Measurements from ENCODE around the gene IER5L. TPM values are rescaled to one million over a fixed set of nuclear protein-coding genes. Genes with fewer than 3 reads are reported as not detected.
"Not testable (repeated sequence)": the region's sequence is repeated elsewhere in the genome, so short reads cannot be mapped to it uniquely, and the experiment has no call there.

The IER5L gene
- total RNA-seq, 2 donors from 2014 or later, result 6.8 to 8.1 TPM

- Histone ChIP-seq H3K27me3 (ENCODE audit: control insufficient read depth, insufficient read depth, low read length, poor library complexity, severe bottlenecking) (no peaks in the 10 kb centered on the region), H3K36me3 (ENCODE audit: control insufficient read depth, insufficient read depth, low read length) (no peaks in the 10 kb centered on the region), H3K4me3 (ENCODE audit: low read length) (no peak overlapping the region), H3K4me1 (ENCODE audit: control insufficient read depth, insufficient read depth, low read length) (peaks cover 3% of the 10 kb centered on the region), H3K9ac (ENCODE audit: extremely low read depth, low read length, poor library complexity, severe bottlenecking) (no peak overlapping the region), H3K27ac (ENCODE audit: low read depth, low read length) (no peak overlapping the region), H3K9me3 (ENCODE audit: control insufficient read depth, low read length) (no peaks in the 10 kb centered on the region)
- Mint-ChIP-seq H3K4me3 (no peak overlapping the region), H3K4me1 (peaks cover 12% of the 10 kb centered on the region), H3K27me3 (ENCODE audit: insufficient read depth) (no peaks in the 10 kb centered on the region), H3K36me3 (ENCODE audit: low read depth) (peaks cover 3% of the 10 kb centered on the region), H3K9me3 (no peaks in the 10 kb centered on the region), H3K27ac (no peak overlapping the region)
- no peak for TF ChIP-seq CTCF (conservative IDR thresholded peaks at IDR 0.05)
- no peak for DNase-seq
Observed at GRCh38 chr9:129165198-129165597, 12.9 kb downstream of the IER5L start.

- Mint-ChIP-seq H3K9me3 (no peaks in the 10 kb centered on the region), H3K27ac (no peak overlapping the region), H3K36me3 (ENCODE audit: low read depth) (peaks cover 3% of the 10 kb centered on the region), H3K4me3 (no peak overlapping the region), H3K4me1 (peaks cover 12% of the 10 kb centered on the region), H3K27me3 (ENCODE audit: insufficient read depth) (no peaks in the 10 kb centered on the region)
- peaks cover 3% of the 10 kb centered on the region for H3K4me1 ChIP-seq (ENCODE audit: control insufficient read depth, insufficient read depth, low read length)
- no peaks in the 10 kb centered on the region for H3K36me3 ChIP-seq (ENCODE audit: control insufficient read depth, insufficient read depth, low read length)
- TF ChIP-seq CTCF (conservative IDR thresholded peaks at IDR 0.05), result no peak
- 84 to 88% methylated on average over 8 to 9 of the region's 9 CpGs for WGBS, 2 experiments (ENCODE audit: insufficient coverage in 1 of 2, insufficient read length in 1 of 2)
- no peak overlapping the region for H3K4me3 ChIP-seq (ENCODE audit: low read length)
- DNase-seq, result no peak
- H3K9me3 ChIP-seq (ENCODE audit: control insufficient read depth, low read length), result no peaks in the 10 kb centered on the region
- H3K9ac ChIP-seq (ENCODE audit: extremely low read depth, low read length, poor library complexity, severe bottlenecking), result no peak overlapping the region
- no peaks in the 10 kb centered on the region for H3K27me3 ChIP-seq (ENCODE audit: control insufficient read depth, insufficient read depth, low read length, poor library complexity, severe bottlenecking)
- H3K27ac ChIP-seq (ENCODE audit: low read depth, low read length), result peak overlapping the region; percentile 40
Observed at GRCh38 chr9:129164246-129164930, 13.7 kb downstream of the IER5L start.

GRCh38 chr9:129163753-129164152 lies 14.3 kb downstream of the IER5L start:
- no peak overlapping the region for H3K27ac Mint-ChIP-seq
- 91 to 92% methylated on average over 9 to 10 of the region's 10 CpGs for WGBS, 2 experiments (ENCODE audit: insufficient coverage in 1 of 2, insufficient read length in 1 of 2)
- TF ChIP-seq CTCF (conservative IDR thresholded peaks at IDR 0.05), result no peak
- H3K4me1 Mint-ChIP-seq, result peaks cover 12% of the 10 kb centered on the region
- Histone ChIP-seq H3K27ac (ENCODE audit: low read depth, low read length) (peak overlapping the region; percentile 40), H3K36me3 (ENCODE audit: control insufficient read depth, insufficient read depth, low read length) (no peaks in the 10 kb centered on the region), H3K9me3 (ENCODE audit: control insufficient read depth, low read length) (no peaks in the 10 kb centered on the region), H3K27me3 (ENCODE audit: control insufficient read depth, insufficient read depth, low read length, poor library complexity, severe bottlenecking) (no peaks in the 10 kb centered on the region), H3K9ac (ENCODE audit: extremely low read depth, low read length, poor library complexity, severe bottlenecking) (no peak overlapping the region), H3K4me1 (ENCODE audit: control insufficient read depth, insufficient read depth, low read length) (peaks cover 3% of the 10 kb centered on the region), H3K4me3 (ENCODE audit: low read length) (no peak overlapping the region)
- H3K36me3 Mint-ChIP-seq (ENCODE audit: low read depth), result peaks cover 3% of the 10 kb centered on the region
- H3K9me3 Mint-ChIP-seq, result no peaks in the 10 kb centered on the region
- DNase-seq, result no peak
- H3K27me3 Mint-ChIP-seq (ENCODE audit: insufficient read depth), result no peaks in the 10 kb centered on the region
- H3K4me3 Mint-ChIP-seq, result no peak overlapping the region

DNA sequence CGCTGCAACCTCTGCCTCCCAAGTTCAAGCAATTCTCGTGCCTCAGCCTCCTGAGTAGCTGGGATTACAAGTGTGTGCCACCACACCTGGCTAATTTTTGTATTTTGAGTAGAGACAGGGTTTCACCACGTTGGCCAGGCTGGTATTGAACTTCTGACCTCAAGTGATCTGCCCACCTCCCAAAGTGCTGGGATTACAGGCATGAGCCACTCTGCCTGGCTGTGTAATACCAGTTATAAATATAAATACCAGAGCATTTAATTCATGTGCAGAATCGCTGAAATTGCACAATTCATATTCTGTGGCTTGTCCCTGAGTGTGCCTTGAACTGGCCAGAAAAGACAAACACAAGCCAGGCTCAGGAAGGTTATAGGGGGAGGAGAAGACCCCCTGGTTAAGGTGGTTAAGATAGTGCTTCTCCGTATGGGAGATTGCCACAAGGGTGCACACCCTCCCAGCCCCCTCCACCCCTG lies 14.8 kb downstream of the IER5L start:
- not testable (repeated sequence) for H3K27ac Mint-ChIP-seq; H3K9me3 Mint-ChIP-seq; H3K27ac ChIP-seq (ENCODE audit: low read depth, low read length); H3K4me3 Mint-ChIP-seq; H3K27me3 ChIP-seq (ENCODE audit: control insufficient read depth, insufficient read depth, low read length, poor library complexity, severe bottlenecking); H3K27me3 Mint-ChIP-seq (ENCODE audit: insufficient read depth); H3K36me3 Mint-ChIP-seq (ENCODE audit: low read depth); H3K4me3 ChIP-seq (ENCODE audit: low read length); H3K36me3 ChIP-seq (ENCODE audit: control insufficient read depth, insufficient read depth, low read length); DNase-seq; H3K9me3 ChIP-seq (ENCODE audit: control insufficient read depth, low read length); H3K9ac ChIP-seq (ENCODE audit: extremely low read depth, low read length, poor library complexity, severe bottlenecking); H3K4me1 ChIP-seq (ENCODE audit: control insufficient read depth, insufficient read depth, low read length)
- WGBS, 2 experiments (ENCODE audit: insufficient coverage in 1 of 2, insufficient read length in 1 of 2), result 87 to 94% methylated on average over 5 of the region's 5 CpGs
- H3K4me1 Mint-ChIP-seq, result peaks cover 12% of the 10 kb centered on the region

Measured in endodermal cell (in vitro differentiated cells).